H1 (cell line): ENCODE data around the gene HSH2D.

ENCODE experiments used
- CTCF ChIP-seq, 3 experiments: IDR thresholded peaks; 1 replicate in 2 of 3; 2 replicates in 1 of 3; pipeline versions ENCODE4 v1.5.1 to v1.6.1; 2011; ENCODE audit warnings: low read length in 3 of 3, mild to moderate bottlenecking in 3 of 3, inconsistent platforms in 2 of 3, low read depth in 1 of 3, moderate library complexity in 1 of 3; ENCODE audit not compliant: insufficient read depth in 1 of 3; ENCODE audit errors: control extremely low read depth in 1 of 3
- JUND ChIP-seq: IDR thresholded peaks from 2 replicates; pipeline ENCODE4 v1.6.1; 2011; ENCODE audit warnings: mild to moderate bottlenecking, improper control_type of control experiment, low read length
- MAFK ChIP-seq: IDR thresholded peaks from 2 replicates; pipeline ENCODE4 v1.6.1; 2012; ENCODE audit warnings: low read depth, mild to moderate bottlenecking, improper control_type of control experiment, low read length
- POLR2AphosphoS5 ChIP-seq: IDR thresholded peaks from 2 replicates; pipeline ENCODE4 v1.6.1; 2011; ENCODE audit warnings: low read depth, low read length
- TF ChIP-seq, protein P1 (sequence below): IDR thresholded peaks from 2 replicates; pipeline ENCODE4 v1.6.1; 2011; ENCODE audit warnings: low read depth, mild to moderate bottlenecking, low read length; ENCODE audit not compliant: insufficient read depth

GRCh38 chr19:16160943-16161560 is 17.6 kb downstream of the HSH2D start:
- no peak for TF ChIP-seq MAFK
- no peak for TF ChIP-seq CTCF (IDR thresholded peaks at IDR 0.05; ENCODE audit: control extremely low read depth in 1 of 3, insufficient read depth in 1 of 3, low read depth in 1 of 3, low read length in 3 of 3)
- no peak for TF ChIP-seq POLR2AphosphoS5
- TF ChIP-seq JUND: no peak
- TF ChIP-seq, protein P1, sequence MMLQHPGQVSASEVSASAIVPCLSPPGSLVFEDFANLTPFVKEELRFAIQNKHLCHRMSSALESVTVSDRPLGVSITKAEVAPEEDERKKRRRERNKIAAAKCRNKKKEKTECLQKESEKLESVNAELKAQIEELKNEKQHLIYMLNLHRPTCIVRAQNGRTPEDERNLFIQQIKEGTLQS: no peak
